Measurements from ENCODE around the gene ELOF1. TPM values are rescaled to one million over a fixed set of nuclear protein-coding genes. Genes with fewer than 3 reads are reported as not detected.

ELOF1 gene
- polyA plus RNA-seq, 1 donor from 2014 or later, result 38.0 TPM

GRCh38 chr19:11581740-11582139, 22.7 kb upstream of the ELOF1 start:
- Histone ChIP-seq H3K9ac (ENCODE audit: low read length) (no peak overlapping the region), H3K4me3 (ENCODE audit: low read length) (no peak overlapping the region), H2AFZ (ENCODE audit: low read depth, low read length) (no peak overlapping the region), H3F3A (ENCODE audit: insufficient read depth, low read length, poor library complexity, severe bottlenecking) (no peaks in the 10 kb centered on the region), H4K20me1 (ENCODE audit: insufficient read depth) (no peaks in the 10 kb centered on the region), H3K9me2 (ENCODE audit: insufficient read depth, low read length) (no peaks in the 10 kb centered on the region), H3K27ac (ENCODE audit: low read length) (no peak overlapping the region), H3K4me2 (ENCODE audit: low read length) (no peak overlapping the region), H3K9me3 (ENCODE audit: low read length) (no peaks in the 10 kb centered on the region), H3K27me3 (ENCODE audit: insufficient read depth, low read depth, low read length) (no peaks in the 10 kb centered on the region), H3K79me2 (replicated peaks; ENCODE audit: insufficient read depth, low read length) (no peaks in the 10 kb centered on the region), H3K36me3 (ENCODE audit: insufficient read depth, low read length) (no peaks in the 10 kb centered on the region)
- TF ChIP-seq SMC3 (conservative IDR thresholded peaks at IDR 0.05; ENCODE audit: poor library complexity) (no peak), POLR2AphosphoS5 (IDR thresholded peaks at IDR 0.05) (no peak), MXI1 (conservative IDR thresholded peaks at IDR 0.05; ENCODE audit: poor library complexity, severe bottlenecking) (no peak), REST (IDR thresholded peaks at IDR 0.05; ENCODE audit: borderline replicate concordance) (no peak), EP300 (conservative IDR thresholded peaks at IDR 0.05; ENCODE audit: poor library complexity, severe bottlenecking) (no peak), EZH2 (IDR thresholded peaks at IDR 0.05; ENCODE audit: borderline replicate concordance, insufficient read depth, low read length, poor library complexity, severe bottlenecking) (no peak), RAD21 (conservative IDR thresholded peaks at IDR 0.05) (no peak), TAF1 (IDR thresholded peaks at IDR 0.05; ENCODE audit: low read depth) (no peak)
- TF ChIP-seq, protein P1, sequence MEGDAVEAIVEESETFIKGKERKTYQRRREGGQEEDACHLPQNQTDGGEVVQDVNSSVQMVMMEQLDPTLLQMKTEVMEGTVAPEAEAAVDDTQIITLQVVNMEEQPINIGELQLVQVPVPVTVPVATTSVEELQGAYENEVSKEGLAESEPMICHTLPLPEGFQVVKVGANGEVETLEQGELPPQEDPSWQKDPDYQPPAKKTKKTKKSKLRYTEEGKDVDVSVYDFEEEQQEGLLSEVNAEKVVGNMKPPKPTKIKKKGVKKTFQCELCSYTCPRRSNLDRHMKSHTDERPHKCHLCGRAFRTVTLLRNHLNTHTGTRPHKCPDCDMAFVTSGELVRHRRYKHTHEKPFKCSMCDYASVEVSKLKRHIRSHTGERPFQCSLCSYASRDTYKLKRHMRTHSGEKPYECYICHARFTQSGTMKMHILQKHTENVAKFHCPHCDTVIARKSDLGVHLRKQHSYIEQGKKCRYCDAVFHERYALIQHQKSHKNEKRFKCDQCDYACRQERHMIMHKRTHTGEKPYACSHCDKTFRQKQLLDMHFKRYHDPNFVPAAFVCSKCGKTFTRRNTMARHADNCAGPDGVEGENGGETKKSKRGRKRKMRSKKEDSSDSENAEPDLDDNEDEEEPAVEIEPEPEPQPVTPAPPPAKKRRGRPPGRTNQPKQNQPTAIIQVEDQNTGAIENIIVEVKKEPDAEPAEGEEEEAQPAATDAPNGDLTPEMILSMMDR (IDR thresholded peaks at IDR 0.05; ENCODE audit: poor library complexity, severe bottlenecking), result no peak

DNA sequence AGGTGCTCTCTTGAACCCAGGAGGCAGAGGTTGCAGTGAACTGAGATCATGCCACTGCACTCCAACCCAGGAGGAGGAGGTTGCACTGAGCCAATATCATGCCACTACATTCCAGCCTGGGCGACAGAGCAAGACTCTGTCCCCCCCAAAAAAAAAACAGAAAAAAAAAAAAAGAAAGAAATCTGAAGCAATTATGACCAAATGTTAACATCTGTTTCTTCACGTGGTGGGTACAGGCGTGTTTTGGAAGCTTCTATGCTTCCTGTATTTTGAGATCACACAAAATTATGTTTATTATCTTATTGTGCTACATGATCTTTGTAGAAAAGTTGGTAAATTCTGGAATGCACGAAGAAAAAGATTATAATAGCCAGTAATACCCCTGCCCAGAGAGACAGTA, 21.1 kb upstream of the ELOF1 start:
- no peaks in the 10 kb centered on the region for H3K27me3 ChIP-seq (ENCODE audit: insufficient read depth, low read depth, low read length)
- no peaks in the 10 kb centered on the region for H3K9me3 ChIP-seq (ENCODE audit: low read length)
- H3K36me3 ChIP-seq (ENCODE audit: insufficient read depth, low read length), result no peaks in the 10 kb centered on the region
- no peak overlapping the region for H3K4me3 ChIP-seq (ENCODE audit: low read length)
- H2AFZ ChIP-seq (ENCODE audit: low read depth, low read length), result no peak overlapping the region
- no peak overlapping the region for H3K4me2 ChIP-seq (ENCODE audit: low read length)
- H3K27ac ChIP-seq (ENCODE audit: low read length), result no peak overlapping the region
- H3K9me2 ChIP-seq (ENCODE audit: insufficient read depth, low read length), result no peaks in the 10 kb centered on the region
- H3K79me2 ChIP-seq (replicated peaks; ENCODE audit: insufficient read depth, low read length), result no peaks in the 10 kb centered on the region
- TF ChIP-seq EZH2 (IDR thresholded peaks at IDR 0.05; ENCODE audit: borderline replicate concordance, insufficient read depth, low read length, poor library complexity, severe bottlenecking), result no peak
- no peak for TF ChIP-seq REST (IDR thresholded peaks at IDR 0.05; ENCODE audit: borderline replicate concordance)
- TF ChIP-seq MXI1 (conservative IDR thresholded peaks at IDR 0.05; ENCODE audit: poor library complexity, severe bottlenecking), result no peak
- TF ChIP-seq SMC3 (conservative IDR thresholded peaks at IDR 0.05; ENCODE audit: poor library complexity), result no peak
- TF ChIP-seq EP300 (conservative IDR thresholded peaks at IDR 0.05; ENCODE audit: poor library complexity, severe bottlenecking), result no peak
- TF ChIP-seq, protein P1 (IDR thresholded peaks at IDR 0.05; ENCODE audit: poor library complexity, severe bottlenecking), result no peak
- TF ChIP-seq RAD21 (conservative IDR thresholded peaks at IDR 0.05), result no peak
- TF ChIP-seq TAF1 (IDR thresholded peaks at IDR 0.05; ENCODE audit: low read depth), result no peak
- no peaks in the 10 kb centered on the region for H3F3A ChIP-seq (ENCODE audit: insufficient read depth, low read length, poor library complexity, severe bottlenecking)
- no peak overlapping the region for H3K9ac ChIP-seq (ENCODE audit: low read length)
- H4K20me1 ChIP-seq (ENCODE audit: insufficient read depth), result no peaks in the 10 kb centered on the region

All from neural cell (in vitro differentiated cells).